ENCODE results near the gene UBE2U.

The UBE2U gene

DNA sequence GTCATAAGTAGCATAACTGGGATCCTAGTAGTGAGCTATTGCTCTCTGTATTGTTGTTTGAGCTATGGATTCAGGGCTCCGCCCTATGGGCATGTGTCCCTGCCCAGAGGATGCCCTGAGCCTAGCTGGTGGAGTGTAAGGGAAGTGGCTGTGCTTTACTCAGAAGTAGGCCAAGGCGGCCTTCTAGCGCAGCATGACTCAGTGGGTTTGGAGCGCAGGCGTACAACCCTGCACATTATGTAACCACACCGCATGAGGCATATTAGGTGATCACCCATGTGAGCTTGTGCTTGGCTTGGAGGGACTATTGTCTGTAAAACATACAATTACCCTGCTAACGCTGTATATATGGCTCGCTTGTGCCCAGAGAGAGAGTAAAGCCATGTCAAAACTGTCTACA is 11.1 kb upstream of the UBE2U start:
- no peaks in the 10 kb centered on the region for H3K4me1 ChIP-seq (ENCODE audit: control insufficient read depth in 1 of 2, insufficient read depth in 2 of 2, low read length in 2 of 2)
- no peak overlapping the region for H3K27ac ChIP-seq (ENCODE audit: low read length)
- no peaks in the 10 kb centered on the region for H3K36me3 ChIP-seq (ENCODE audit: control insufficient read depth in 1 of 2, insufficient read depth in 2 of 2, low read length in 2 of 2)
- no peak overlapping the region for H3K4me3 ChIP-seq (ENCODE audit: low read depth in 1 of 2, low read length in 2 of 2)
- no peaks in the 10 kb centered on the region for H3K27me3 ChIP-seq (ENCODE audit: low read depth, low read length)
- H3K9me3 ChIP-seq (ENCODE audit: control insufficient read depth in 1 of 2, low read length in 2 of 2): no peaks in the 10 kb centered on the region

DNA sequence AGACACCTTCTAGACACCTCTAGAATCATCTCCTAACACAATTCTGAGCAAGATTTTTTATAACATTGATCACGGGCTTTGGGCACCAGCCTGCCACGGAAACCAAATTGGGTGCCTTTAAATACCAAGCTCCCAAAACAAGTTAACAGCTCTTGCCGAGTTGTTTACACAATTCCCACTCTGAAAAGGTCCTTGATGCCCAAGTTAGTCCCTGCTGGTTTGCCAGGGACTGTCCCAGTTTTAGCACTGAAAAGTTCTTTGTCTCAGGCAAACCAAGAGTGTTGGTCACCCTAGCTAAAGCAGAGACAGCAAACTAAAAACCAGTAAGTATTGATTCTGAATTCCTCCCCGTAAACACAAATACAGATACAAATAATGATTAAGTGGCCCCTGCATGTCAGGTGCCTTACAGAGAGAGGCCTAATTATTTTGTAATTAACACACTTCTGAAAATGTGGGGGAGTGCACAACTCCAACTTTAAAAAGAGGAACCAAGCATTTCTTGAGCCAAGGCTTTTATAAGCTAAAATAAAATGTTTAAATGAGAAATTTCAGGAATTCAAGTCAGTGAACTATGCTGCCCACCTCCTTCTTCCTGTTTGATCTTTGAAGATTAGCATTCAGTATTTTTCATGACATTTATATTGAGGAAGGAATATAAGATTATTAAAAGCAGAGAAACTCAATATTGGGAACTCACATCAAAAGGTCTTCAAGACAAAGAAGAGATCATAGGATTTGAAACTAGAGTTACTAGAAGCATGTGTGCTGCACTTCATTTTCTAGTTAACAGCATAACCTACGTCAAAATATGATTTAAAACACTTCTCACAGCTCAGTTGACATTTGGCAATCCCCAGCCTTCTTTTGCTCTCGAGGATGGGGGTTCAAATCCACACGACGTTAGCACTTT is 9.0 kb upstream of the UBE2U start:
- Histone ChIP-seq H3K4me3 (ENCODE audit: low read depth in 1 of 2, low read length in 2 of 2) (no peak overlapping the region), H3K27ac (ENCODE audit: low read length) (no peak overlapping the region), H3K27me3 (ENCODE audit: low read depth, low read length) (no peaks in the 10 kb centered on the region), H3K9me3 (ENCODE audit: control insufficient read depth in 1 of 2, low read length in 2 of 2) (no peaks in the 10 kb centered on the region), H3K36me3 (ENCODE audit: control insufficient read depth in 1 of 2, insufficient read depth in 2 of 2, low read length in 2 of 2) (no peaks in the 10 kb centered on the region), H3K4me1 (ENCODE audit: control insufficient read depth in 1 of 2, insufficient read depth in 2 of 2, low read length in 2 of 2) (no peaks in the 10 kb centered on the region)

DNA sequence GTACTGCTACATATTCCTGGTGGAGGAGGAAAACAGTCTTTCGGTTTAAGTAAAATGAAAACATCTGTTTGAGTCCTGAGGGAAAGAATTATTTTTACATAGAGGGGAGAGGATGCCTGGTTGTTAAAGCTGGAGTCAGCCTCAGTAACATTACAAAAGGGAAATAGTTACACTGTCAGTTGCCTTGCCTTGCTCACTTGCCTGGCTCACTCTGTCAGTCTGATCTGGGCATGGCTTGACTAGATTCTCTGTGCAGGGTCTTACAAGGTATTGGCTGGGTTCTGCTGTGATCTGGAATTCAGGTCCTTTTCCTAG is 8.4 kb upstream of the UBE2U start:
- no peaks in the 10 kb centered on the region for H3K27me3 ChIP-seq (ENCODE audit: low read depth, low read length)
- no peak overlapping the region for H3K27ac ChIP-seq (ENCODE audit: low read length)
- no peaks in the 10 kb centered on the region for H3K9me3 ChIP-seq (ENCODE audit: control insufficient read depth in 1 of 2, low read length in 2 of 2)
- no peaks in the 10 kb centered on the region for H3K36me3 ChIP-seq (ENCODE audit: control insufficient read depth in 1 of 2, insufficient read depth in 2 of 2, low read length in 2 of 2)
- no peak overlapping the region for H3K4me3 ChIP-seq (ENCODE audit: low read depth in 1 of 2, low read length in 2 of 2)
- no peaks in the 10 kb centered on the region for H3K4me1 ChIP-seq (ENCODE audit: control insufficient read depth in 1 of 2, insufficient read depth in 2 of 2, low read length in 2 of 2)

DNA sequence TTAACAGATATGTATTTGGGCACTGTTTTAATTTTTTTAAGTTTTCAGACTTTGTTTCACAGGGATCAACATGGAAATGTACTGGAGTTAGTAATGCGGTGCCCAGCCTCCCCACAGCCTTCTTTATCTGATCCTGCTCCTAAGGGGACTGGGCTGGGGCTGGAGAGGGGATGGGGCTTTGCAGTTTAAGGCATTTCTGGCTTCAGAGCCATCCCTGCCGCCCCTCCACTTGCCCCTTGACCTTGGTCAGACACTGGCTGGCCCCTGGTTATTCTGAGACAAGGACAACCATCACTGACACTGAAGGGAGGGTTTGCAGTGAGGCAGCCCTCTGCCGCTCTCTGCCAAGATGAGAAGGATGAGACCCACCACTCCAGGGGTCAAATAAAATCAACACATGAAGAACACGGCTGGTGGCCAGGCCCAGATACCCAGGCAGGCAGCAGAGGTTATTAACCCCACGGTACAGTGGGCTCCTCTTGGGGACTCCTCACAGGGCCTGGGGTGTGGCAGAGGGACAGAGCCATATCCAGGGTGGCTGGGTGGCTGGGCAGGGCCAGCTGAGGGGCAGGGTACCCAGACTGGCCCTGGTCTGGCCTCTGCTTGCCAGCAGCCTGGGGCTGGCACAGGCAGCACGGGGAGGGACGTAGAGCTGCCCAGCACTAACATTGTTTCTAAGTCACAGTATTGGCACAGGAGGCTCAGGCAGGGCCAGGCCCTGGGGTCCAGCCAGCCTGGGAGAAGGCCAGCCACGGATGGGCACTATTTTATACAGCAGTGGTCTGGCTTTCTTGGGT is 7.2 kb upstream of the UBE2U start:
- no peaks in the 10 kb centered on the region for H3K9me3 ChIP-seq (ENCODE audit: control insufficient read depth in 1 of 2, low read length in 2 of 2)
- no peaks in the 10 kb centered on the region for H3K27me3 ChIP-seq (ENCODE audit: low read depth, low read length)
- H3K36me3 ChIP-seq (ENCODE audit: control insufficient read depth in 1 of 2, insufficient read depth in 2 of 2, low read length in 2 of 2): no peaks in the 10 kb centered on the region
- no peaks in the 10 kb centered on the region for H3K4me1 ChIP-seq (ENCODE audit: control insufficient read depth in 1 of 2, insufficient read depth in 2 of 2, low read length in 2 of 2)
- H3K27ac ChIP-seq (ENCODE audit: low read length): no peak overlapping the region
- H3K4me3 ChIP-seq (ENCODE audit: low read depth in 1 of 2, low read length in 2 of 2): no peak overlapping the region

DNA sequence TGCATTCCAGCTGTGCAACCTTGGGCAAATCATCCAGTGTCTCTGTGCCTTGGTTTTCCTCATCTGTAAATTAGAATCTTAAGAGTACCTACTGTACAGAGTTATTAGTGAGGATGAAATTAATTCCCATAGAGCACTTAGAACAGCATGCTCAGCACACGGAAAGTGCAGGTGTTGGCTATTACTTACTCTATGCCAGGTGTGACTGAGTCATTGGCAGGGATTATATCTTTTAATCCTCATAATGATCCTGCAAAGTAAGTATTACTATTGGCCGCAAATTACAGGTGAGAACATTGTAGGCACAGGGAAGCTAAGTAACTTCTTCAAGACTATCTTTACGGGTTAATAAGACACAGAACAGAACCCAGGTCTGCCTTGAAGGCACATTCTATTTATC is 6.3 kb upstream of the UBE2U start:
- H3K36me3 ChIP-seq (ENCODE audit: control insufficient read depth in 1 of 2, insufficient read depth in 2 of 2, low read length in 2 of 2): no peaks in the 10 kb centered on the region
- H3K4me1 ChIP-seq (ENCODE audit: control insufficient read depth in 1 of 2, insufficient read depth in 2 of 2, low read length in 2 of 2): no peaks in the 10 kb centered on the region
- no peaks in the 10 kb centered on the region for H3K27me3 ChIP-seq (ENCODE audit: low read depth, low read length)
- no peaks in the 10 kb centered on the region for H3K9me3 ChIP-seq (ENCODE audit: control insufficient read depth in 1 of 2, low read length in 2 of 2)
- no peak overlapping the region for H3K4me3 ChIP-seq (ENCODE audit: low read depth in 1 of 2, low read length in 2 of 2)
- H3K27ac ChIP-seq (ENCODE audit: low read length): no peak overlapping the region

DNA sequence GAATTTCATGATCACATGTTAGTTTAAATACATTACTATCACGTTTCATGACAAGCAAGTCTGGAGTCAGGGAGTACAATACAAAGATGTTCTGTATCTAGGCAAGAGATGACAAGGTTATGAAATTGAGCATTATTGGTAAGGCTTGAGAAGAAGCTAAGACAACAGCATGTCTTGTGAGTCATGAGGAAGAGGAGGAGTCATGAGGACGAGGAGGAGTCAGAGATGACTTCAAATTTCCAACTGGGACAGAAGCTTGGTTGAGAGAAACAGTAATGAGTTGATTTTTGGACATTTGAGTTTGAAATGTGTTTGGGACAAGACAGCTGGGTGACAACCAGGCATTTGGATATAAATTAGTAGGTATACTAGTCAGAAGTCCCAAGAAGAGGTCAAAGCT is 4.3 kb upstream of the UBE2U start:
- no peak overlapping the region for H3K4me3 ChIP-seq (ENCODE audit: low read depth in 1 of 2, low read length in 2 of 2)
- H3K27me3 ChIP-seq (ENCODE audit: low read depth, low read length): no peaks in the 10 kb centered on the region
- H3K9me3 ChIP-seq (ENCODE audit: control insufficient read depth in 1 of 2, low read length in 2 of 2): no peaks in the 10 kb centered on the region
- H3K27ac ChIP-seq (ENCODE audit: low read length): no peak overlapping the region
- H3K4me1 ChIP-seq (ENCODE audit: control insufficient read depth in 1 of 2, insufficient read depth in 2 of 2, low read length in 2 of 2): no peaks in the 10 kb centered on the region
- H3K36me3 ChIP-seq (ENCODE audit: control insufficient read depth in 1 of 2, insufficient read depth in 2 of 2, low read length in 2 of 2): no peaks in the 10 kb centered on the region

DNA sequence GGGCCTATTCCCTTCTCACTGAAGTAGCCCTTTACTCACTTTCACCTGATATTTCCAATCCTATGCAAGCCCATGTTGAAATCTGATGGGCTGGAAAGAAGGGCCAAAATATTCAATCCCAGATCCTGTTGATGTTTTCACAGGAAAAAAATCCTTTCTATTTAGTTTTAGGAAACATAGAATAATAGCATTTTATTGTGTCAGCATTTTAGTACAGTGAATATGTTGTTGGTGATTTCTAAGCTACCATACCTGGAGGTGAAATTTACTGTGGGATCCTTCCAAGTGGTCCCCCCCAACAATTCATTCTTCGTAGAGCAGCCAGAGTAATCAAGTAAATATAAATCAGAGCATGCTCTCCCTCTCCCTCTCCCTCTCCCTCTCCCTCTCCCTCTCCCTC is 3.4 kb upstream of the UBE2U start:
- H3K9me3 ChIP-seq (ENCODE audit: control insufficient read depth in 1 of 2, low read length in 2 of 2): no peaks in the 10 kb centered on the region
- no peak overlapping the region for H3K4me3 ChIP-seq (ENCODE audit: low read depth in 1 of 2, low read length in 2 of 2)
- H3K27ac ChIP-seq (ENCODE audit: low read length): no peak overlapping the region
- H3K4me1 ChIP-seq (ENCODE audit: control insufficient read depth in 1 of 2, insufficient read depth in 2 of 2, low read length in 2 of 2): no peaks in the 10 kb centered on the region
- H3K27me3 ChIP-seq (ENCODE audit: low read depth, low read length): no peaks in the 10 kb centered on the region
- no peaks in the 10 kb centered on the region for H3K36me3 ChIP-seq (ENCODE audit: control insufficient read depth in 1 of 2, insufficient read depth in 2 of 2, low read length in 2 of 2)

DNA sequence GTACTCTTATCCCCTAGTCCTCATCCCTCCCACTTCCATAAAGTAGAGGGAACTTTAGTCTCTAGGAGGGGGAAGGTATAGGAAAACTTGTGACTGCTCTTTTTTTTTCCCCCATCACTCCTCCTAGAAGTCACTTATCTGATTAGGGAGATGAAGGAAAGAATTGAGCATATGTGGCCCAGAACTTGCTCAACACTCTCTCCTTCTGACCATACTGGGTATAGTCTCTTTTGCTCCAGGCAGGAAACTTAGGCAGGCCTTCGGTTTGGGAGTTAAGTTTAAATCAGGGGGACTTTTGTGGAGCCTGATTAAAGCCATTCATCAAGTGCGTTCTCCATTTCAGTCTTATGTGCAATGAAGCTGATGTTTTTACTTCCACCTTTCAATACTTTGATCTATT is 5.8 kb downstream of the UBE2U start:
- Histone ChIP-seq H3K27me3 (ENCODE audit: low read depth, low read length) (no peaks in the 10 kb centered on the region), H3K9me3 (ENCODE audit: control insufficient read depth in 1 of 2, low read length in 2 of 2) (no peaks in the 10 kb centered on the region), H3K4me1 (ENCODE audit: control insufficient read depth in 1 of 2, insufficient read depth in 2 of 2, low read length in 2 of 2) (no peaks in the 10 kb centered on the region), H3K27ac (ENCODE audit: low read length) (no peak overlapping the region), H3K36me3 (ENCODE audit: control insufficient read depth in 1 of 2, insufficient read depth in 2 of 2, low read length in 2 of 2) (no peaks in the 10 kb centered on the region), H3K4me3 (ENCODE audit: low read depth in 1 of 2, low read length in 2 of 2) (no peak overlapping the region)

DNA sequence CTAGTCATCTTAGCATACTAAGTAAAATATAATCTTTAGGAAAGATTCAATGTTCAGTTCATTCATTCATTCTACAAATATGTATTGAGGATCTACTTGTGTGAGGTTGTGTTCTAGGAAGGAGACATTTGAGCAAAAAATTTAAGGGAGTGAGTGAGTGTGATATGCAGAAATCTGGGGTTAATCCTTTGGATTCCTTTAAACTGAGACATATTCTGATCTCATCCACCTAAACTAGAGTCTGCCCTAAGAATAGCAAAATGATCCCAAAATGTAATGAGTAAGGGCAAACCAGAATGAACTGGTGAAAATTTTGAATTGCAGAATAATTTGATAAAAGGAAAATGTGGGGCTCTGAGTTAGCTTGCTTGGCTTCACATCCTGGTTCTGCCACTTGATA is 8.6 kb downstream of the UBE2U start:
- Histone ChIP-seq H3K9me3 (ENCODE audit: control insufficient read depth in 1 of 2, low read length in 2 of 2) (no peaks in the 10 kb centered on the region), H3K27me3 (ENCODE audit: low read depth, low read length) (no peaks in the 10 kb centered on the region), H3K36me3 (ENCODE audit: control insufficient read depth in 1 of 2, insufficient read depth in 2 of 2, low read length in 2 of 2) (no peaks in the 10 kb centered on the region), H3K27ac (ENCODE audit: low read length) (no peak overlapping the region), H3K4me3 (ENCODE audit: low read depth in 1 of 2, low read length in 2 of 2) (no peak overlapping the region), H3K4me1 (ENCODE audit: control insufficient read depth in 1 of 2, insufficient read depth in 2 of 2, low read length in 2 of 2) (no peaks in the 10 kb centered on the region)

DNA sequence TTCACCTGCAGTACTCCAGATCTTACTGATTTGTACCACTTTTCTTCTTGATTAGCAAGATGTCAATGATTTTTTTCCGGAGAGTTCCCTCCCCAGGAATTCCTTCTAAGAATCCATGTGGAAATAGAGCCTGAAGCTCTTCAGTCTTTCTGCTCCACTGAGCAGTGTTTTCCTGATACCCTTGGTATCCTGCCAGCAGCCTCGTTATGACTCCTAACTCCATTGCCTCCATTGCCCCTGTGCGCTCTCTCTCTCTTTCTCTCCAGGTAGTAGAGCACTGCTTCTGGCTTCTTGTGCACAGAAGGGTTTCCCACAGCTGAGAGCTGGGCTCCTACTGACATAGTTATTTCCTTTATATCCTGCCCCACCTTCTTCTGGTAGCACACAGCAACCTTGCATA is 12.2 kb downstream of the UBE2U start:
- H3K4me3 ChIP-seq (ENCODE audit: low read depth in 1 of 2, low read length in 2 of 2): no peak overlapping the region
- no peaks in the 10 kb centered on the region for H3K4me1 ChIP-seq (ENCODE audit: control insufficient read depth in 1 of 2, insufficient read depth in 2 of 2, low read length in 2 of 2)
- H3K9me3 ChIP-seq (ENCODE audit: control insufficient read depth in 1 of 2, low read length in 2 of 2): no peaks in the 10 kb centered on the region
- H3K27ac ChIP-seq (ENCODE audit: low read length): no peak overlapping the region
- H3K27me3 ChIP-seq (ENCODE audit: low read depth, low read length): no peaks in the 10 kb centered on the region
- H3K36me3 ChIP-seq (ENCODE audit: control insufficient read depth in 1 of 2, insufficient read depth in 2 of 2, low read length in 2 of 2): no peaks in the 10 kb centered on the region

DNA sequence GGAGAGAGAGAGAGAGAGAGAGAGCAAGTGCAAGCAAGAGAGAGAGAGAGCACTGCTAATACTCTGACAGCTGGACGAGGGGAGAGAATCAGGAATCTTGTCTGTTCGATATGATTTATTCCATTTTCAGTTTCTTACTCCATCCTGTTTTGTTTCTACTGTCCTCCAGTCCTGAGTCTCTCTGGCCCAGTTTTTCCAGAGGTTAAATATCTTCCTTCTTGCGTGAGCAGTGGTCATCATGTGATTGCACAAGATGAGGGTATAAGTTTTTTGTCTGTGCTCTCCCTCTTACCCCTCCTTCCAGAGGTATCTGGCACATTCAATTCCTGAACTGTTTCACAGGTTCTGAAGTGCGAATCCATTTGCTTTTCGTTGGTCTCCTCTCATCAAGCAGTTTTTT is 16.8 kb downstream of the UBE2U start:
- no peaks in the 10 kb centered on the region for H3K4me1 ChIP-seq (ENCODE audit: control insufficient read depth in 1 of 2, insufficient read depth in 2 of 2, low read length in 2 of 2)
- no peak overlapping the region for H3K27ac ChIP-seq (ENCODE audit: low read length)
- no peaks in the 10 kb centered on the region for H3K9me3 ChIP-seq (ENCODE audit: control insufficient read depth in 1 of 2, low read length in 2 of 2)
- H3K36me3 ChIP-seq (ENCODE audit: control insufficient read depth in 1 of 2, insufficient read depth in 2 of 2, low read length in 2 of 2): no peaks in the 10 kb centered on the region
- no peaks in the 10 kb centered on the region for H3K27me3 ChIP-seq (ENCODE audit: low read depth, low read length)
- H3K4me3 ChIP-seq (ENCODE audit: low read depth in 1 of 2, low read length in 2 of 2): no peak overlapping the region

Data from muscle layer of duodenum (tissue), 2 donors.